Stimulated activated CD4-positive, alpha-beta T cell treated with anti-CD3 and anti-CD28 coated beads, Interleukin-15, amount 100 ng/mL, for 24 hours (primary cell): ENCODE data around the gene MRPL33.

Experiments used
- DNase-seq: peaks from one replicate; pipeline ENCODE4 v3.0.0-alpha.2; 2020

Gene MRPL33

DNA sequence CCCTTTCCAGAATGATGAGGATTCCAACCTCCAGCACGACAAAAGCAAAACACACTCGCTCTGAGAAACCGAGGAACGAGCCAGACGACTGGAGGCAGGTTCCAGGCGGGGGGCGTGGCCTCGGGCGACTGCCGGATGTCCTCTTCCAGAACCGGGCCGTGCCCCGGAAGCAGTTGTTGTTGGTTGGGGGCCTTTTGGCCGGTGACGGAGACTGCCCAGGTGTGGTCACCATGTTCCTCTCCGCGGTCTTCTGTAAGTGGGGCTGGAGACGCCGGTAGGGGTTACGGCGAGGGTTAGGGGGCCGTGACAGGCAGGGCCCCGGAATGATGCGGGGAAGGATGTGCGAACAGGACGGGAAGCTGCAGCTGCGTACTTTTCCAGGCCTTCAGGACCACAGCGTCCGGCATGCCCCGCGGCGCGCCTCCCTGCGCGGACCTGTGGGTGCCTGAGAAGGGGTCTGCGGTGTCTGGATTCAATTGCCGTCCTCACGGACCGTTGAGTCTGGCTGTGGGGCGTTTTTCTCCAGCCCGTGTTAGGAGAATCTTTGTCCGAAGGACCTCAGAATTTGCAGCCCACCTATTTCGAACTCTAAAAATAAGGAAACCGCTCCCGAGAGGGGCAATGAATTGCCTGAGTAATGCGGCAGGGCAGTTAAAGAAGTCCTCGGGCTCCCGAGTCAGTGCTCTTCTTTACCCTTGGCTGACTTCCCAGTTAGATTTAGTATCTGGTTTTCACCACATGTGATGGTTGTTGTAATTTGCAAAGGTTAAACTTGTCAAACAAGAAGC, at the start of gene MRPL33:
TSS of gene MRPL33 (plus strand) at position 172 of the 788 bp plus-strand sequence. CDS start at position 231, 59 bp downstream.
- DNase-seq = peak; percentile 98

DNA sequence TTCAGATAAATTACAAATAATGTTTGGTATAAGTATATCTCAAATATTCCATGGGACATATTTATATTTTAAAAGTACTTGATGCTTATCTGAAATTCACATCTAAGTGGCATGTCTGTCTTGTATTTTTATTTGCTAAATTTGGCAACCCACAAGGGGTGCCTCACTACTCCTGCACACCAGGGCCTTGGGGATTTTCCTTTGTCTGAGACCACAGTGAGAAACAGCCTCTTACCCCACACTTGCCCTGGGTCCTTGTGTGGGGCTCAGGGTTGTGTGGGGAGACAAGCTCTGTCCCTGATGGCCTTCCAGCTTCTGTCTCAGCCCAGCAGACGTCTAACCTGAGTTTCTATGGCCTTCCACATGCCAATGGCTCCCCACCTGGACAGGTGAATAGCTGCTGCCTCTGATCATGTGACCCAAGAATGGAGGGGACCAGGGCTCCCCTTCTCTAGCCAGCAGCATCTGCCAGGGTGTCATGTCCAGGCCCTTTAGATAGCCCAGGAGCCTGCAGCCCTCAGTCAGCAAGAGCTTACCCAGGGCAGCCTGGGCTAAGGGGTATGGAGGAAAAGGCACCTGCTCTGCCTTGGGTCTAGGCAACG, 49.5 kb upstream of the MRPL33 start:
- no peak for DNase-seq

DNA sequence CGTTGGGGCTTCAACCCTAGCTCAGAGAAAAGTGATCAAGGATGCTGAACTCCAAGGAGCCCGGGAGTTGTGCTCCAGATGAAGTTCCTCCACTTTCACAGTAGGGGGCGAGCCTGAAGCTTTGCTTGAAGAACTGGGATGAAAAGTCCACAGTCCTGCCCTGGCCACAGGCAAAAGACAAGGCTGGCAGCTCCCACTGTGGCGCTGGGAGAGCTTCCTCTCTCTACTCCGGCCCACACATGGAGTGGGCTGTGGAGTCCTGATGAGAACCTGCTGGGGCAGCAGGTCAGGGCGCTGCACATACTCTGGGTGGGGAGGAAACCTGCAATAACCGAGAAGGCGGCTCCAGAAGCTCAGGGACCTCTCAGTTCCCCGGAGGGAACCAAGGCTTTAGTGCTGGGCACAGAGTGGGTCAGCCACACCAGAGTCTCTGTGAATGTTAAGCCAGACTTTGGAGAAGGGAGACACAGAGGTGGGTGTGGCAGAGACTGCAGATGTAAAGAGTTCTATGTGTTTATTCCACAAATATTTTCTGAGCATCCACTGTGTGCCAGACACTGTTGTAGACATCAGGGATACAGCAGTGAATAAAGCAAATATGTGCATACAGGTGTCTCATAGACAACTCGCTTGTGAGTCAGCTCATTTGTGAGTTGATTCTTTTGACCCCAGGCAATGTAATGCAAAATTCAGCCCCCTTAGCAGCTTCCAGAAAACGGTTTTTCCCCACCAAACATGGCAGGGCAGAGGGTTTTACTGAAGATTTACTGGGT, 48.0 kb upstream of the MRPL33 start:
- DNase-seq = peak; percentile 53

DNA sequence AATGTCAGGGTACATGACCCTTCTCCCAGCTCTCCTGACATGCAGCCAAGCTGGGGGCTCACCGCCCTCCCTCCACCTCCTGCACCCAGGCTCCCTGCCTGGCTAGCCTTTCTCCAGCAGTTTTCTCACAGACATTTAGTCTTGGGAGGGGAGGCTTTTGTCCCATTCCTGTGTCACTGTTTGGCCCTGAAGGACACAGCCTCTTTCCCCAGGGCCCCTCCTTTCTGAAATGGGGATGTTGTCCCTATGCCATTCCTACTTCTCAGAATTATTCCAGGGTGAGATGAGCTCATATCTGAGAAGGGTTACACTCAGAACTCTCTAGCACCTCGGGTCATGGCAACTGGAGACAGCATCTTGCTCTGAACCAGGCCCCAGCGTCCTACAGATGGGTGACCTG, 47.3 kb upstream of the MRPL33 start:
- no peak for DNase-seq

DNA sequence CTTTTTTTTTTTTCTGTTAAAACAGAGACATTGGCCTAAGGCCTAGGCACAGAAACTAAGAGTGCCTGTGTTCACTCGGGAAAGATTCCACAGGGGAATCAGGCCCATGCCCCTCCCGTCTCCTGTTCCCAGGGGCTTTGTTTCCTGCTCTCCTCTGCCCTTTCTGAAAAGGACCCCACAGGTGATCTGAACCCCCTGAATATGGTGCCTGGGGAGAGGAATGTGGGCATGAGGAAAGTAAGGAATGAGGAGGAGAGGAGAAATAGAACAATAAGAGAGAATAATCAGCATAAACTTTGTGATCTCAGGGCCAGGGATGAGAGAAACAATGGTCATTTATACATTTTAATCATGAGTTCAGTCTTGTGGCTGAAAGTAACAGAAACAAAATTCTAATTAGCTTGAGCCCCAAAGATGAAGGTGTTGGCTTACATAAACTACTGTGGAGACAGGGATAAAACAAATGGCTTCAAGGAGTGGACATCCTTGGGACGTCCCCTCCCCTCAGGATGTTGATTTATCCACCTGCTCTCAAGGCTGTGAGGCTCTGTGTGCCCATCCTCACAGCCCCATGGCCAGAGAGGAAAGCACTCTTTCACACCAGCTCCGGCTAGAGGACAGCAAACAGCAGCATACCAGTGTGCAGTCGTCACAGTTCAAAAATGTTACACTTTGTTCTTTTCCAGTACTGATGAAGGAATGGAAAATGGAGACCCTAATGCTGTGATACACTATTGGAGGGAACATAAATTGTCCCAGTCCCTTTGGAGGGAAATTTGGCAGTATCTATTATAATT, 46.4 kb upstream of the MRPL33 start:
- DNase-seq = no peak

DNA sequence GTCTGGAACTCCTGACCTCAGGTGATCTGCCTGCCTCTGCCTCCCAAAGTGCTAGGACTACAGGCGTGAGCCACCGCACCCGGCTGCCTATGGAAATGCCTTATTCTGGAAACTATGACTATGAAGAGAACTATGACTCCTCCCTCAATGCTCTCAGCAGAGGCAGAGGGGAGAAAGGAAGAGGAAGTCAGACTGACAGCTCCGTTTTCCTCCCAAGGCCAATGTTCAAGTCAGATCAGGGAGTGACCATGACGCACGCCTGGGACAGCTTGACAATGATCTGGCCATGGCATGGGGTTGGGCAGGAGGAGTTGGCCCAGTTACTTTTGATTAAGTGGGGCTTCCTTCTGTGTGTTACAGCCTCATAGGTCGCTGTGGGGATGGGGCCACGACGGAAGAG, 44.3 kb upstream of the MRPL33 start:
- no peak for DNase-seq

DNA sequence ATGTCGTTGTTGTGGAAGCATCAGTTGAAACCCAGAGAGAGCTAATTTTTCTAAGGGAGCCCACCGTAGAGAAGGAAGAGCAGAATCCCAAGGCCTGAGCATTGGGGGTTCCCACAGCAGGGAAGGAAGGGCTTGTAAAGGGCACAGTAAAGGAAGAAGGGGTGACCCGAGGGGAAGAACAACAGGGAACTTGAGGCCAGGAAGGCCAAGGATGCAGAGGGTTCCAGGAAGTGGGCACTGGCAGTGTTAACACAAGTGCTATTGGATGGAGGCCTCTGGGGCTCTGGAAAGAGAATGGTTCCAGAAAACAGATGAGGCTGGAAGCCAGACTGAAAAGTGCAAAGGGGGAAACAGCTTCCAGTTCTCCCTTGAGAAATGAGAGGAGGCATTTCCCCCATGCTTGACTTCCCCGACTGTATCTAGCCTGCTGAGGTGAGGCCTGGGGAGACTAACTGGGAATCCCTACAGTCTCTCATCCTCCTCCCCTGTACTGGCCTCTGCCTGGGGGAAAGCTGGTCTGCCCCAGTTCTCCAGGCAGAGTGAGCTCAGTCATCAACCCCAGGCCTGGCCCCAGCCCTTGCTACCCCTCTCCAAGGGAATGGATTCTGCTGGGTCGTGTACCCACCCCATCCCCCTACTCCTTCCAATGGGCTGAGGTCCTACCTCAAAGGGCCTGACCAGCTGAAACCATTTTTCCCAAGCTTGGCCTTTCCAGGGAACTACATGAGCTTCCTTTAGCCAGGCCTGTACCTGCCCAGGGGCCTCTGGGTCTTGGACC, 43.2 kb upstream of the MRPL33 start:
- DNase-seq = no peak

DNA sequence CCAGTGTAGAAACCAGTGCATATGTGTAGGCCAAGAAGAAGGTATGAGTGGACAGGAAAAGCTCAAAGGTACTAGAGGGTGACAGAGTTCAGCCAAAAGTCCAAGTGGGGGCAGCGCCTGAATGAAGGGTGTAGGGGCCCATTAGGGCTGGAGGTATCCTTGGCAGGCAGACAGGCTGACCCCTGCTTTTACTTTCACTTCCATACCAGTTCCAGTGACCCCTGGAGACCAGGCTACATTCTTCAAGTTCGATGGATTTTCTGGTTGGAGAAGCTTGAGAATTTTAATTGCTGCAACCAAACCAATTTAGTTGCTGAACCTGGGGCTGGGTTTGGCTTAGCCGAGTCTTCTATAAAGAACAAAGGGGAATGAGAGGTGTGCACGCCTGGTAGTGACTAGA, 42.3 kb upstream of the MRPL33 start:
- no peak for DNase-seq

DNA sequence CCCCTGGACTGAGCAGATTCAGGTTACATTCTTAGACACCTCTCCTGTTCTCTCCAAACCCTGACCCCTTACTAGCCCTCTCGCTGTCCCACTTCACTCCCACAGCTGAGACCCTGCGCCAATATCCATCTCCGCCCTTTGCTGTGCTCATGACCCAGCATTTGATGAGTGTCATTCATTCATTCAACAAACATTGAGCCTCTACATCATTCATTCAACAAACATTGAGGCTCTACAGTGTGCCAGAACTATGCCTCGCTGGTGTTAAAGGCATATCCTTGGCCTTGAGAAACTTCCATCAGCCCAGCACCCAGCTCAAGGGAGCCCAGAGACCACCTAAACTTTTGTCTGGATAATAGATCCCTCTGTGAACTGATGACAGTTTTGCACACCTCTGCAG, 41.9 kb upstream of the MRPL33 start:
- no peak for DNase-seq

DNA sequence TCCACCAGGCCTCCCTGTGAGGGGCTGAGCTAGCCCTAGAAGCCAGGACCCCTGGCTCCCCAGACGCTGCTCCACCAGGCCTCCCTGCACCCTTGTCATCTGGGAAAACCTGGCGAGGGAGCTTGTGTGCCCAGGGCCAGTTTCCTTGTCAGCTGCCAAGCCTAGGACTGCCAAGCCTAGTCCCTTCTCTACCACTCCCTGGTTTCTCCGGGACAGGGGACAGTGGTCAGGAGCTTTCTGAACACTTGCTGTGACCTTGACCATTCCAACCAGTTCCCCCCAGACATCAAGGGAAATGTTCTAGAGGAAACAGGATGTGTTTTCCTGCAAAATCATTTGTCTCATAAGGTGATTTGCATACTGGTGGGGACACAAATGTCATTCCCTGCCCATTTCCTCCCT, 41.3 kb upstream of the MRPL33 start:
- DNase-seq = no peak

DNA sequence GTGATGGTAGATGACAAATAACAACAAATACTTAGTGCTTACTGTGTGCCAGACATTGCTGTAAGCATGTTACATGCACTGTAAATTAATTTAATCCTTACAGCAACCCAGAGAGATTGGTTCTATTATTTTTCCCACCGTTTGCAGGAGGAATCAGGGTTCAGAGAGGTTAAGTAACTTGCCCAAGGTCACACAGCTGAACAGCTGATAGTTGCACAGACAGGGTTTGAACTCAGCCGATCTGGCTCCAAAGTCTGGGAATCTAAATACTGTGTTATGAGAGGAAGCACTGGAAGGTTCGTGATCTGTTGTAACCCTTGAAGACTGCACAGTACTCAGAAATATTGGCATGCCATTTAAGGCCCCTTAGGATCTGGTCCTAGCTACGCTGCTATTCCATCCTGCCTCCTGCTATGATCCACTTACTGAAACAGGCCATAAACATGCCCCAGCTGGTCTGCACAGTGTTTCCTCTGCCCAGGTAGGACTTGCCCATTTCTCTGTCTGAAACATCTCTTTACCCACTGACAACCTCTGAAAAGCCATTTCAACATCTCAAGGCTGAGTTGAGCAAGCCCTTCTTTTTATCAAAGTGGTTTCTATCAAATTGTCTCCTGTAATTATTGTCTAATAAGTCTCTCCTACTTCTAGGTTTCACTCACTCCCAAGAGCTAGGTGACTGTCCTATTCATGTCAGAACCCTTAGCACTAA, 40.4 kb upstream of the MRPL33 start:
- DNase-seq = no peak

DNA sequence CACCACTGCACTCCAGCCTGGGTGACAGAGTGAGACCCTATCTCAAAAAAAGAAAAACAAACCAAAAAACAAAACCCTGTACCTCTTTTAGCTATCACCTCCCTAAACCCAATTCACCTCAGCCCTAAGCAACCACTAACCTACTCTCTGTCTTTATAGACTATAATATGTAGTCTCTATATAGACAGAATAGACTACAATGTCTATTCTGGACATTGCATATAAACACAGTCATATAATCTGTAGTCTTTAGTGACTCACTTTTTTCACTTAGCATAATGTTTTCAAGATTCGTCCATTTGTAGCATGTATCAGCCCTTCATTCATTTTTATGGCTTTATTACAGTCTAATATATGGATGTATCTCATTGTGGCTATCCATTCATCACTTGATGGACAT, 37.2 kb upstream of the MRPL33 start:
- DNase-seq = no peak

DNA sequence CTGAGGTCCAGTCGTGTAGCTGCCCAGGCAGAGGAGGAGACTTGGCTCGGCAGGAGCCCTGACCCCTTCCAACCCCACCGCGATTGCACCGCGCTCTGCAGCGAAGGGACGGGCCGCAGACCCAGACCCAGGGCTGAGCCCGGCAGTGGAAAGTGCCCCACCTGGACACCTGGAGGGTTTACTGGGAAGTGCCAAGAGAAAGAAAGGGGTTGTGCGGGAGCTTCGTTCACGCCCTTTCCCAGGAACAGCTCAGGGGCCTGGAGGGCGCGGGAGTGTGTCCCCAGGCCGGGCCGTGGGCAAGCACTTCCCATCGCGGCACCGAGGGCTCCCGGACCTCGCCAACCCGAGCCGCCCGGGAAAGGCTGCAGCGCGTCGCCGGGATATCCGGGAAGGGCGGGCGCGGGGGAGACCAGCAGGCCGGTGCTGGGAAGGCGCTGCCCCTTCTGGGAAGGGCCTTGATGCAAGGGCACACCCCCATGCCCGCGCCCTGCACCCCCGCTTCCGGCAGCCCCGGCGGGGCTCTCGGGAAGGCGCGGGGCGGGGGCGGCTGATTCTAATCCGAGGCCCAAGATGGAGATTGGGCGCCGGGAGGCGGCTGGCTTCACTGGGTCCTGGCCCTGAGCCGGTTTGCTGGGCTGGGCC, 36.1 kb upstream of the MRPL33 start:
- peak; percentile 83 for DNase-seq

DNA sequence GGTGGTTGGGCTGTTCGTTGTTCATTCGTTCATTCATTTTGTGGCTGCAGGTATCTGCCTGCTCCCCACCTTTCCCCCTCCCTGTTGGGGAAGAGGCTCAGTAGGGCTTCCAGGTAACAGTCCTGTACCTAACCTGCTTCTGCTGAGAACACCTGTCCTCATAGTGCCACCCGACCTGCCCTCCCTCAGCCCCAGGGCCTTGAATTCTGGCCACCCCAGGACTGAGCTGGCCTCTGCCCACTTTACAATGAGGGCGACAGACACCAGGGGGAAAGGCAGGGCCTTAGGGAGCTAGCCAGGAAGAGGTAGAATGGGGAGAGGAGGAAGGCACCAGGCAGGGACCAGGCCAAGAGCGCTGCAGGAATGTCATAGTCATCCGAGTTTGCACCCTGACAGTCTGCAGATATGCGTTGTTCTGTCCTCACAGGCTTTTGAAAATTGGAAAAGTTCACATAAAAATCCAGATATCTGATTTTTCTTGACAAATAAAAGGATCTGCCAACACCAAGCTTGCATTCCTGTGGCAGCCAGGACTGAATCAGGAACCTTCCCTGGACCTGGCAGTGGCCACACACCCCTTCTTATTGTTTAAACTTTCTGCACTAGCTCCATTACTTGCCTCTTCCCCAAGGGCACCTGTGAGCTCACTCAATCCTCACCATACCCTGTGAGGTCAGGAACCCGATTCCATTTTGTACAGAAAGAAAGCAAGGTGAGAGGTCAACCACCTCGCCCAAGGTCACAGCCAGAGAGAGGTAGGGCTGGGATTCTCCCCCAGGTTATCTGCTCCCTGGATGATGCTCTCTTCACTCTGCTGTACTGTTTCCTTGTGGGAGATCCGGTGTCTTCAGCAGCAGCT, 35.3 kb upstream of the MRPL33 start:
- no peak for DNase-seq

DNA sequence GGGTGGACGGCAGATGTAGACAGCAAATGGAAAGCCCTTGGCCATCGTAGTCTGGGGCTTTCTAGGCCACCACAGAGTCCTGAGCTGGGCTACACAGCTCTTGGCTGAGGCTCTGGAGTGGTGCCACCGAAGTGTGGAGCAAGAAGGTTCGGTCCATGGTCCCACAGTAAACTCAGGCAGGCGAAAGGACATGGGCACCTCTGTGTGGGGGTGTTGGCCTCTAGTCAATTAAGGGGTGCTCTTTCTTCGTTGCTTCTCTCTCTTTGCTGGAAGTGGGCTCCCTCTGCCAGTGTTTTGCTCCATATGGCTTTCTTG, 34.7 kb upstream of the MRPL33 start:
- DNase-seq = no peak

DNA sequence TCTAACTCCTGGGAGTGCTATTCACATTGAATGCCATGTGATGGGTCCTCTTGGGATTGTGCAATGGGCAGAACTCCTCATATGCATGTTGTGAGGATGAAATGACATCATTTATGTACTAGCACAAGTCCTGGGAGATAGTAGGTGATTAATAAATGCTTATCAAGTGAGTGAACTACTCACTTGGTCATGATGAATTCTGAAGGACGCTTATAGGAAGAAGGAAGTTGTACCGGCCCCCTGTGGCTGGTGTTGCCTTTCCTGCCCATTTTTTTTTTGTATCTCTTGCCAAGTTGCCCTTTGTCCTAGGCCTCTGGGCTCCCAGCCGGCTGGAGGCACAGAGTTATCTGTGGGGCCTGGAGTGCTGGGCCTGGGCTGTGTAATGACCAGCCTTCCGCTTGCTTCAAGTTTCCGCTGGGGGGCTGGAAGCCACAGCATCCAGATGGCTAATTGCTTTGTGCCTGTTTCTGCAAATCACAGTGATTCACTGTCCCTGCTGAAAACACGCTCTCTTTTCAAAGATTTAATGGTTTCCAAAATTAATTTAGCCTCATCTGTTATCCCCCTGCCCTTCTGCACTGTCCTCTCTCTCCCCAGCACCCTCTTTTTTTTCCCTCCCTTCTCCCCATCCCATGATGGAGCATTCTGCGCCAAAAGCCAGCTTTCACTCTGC, 33.7 kb upstream of the MRPL33 start:
- no peak for DNase-seq

DNA sequence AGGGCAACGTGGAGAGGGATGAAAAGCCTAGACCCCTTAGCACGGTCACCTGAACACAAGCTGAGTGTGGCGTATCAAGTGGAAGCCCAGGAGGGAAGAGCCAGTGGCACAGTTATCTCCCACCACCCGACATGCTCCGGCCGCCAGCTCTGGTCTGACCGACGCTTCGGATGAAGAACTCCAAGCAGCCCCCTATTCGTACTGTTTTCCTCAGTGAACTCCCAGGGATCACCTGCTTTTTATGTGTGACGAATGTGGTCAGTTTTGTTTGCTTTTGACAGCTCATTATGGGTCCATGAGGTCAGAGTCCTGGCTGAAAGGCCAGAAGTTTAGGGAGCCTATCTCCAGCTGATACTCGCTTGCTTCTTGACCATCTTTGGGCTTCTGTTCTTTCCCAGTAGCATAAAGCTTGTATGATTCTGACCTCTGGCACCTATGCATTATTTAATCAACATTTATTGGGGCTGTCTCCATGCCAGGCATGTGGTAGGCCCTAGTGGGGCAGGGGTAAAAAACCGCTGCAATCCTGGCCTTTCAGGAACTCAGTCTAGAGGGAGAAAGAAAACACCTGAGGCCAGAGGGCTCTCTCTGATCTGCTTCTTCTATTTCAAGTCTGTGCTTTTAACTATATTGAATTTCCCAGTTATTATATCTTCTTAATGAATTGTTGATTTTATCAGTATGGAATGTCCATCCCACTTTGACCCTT, 33.0 kb upstream of the MRPL33 start:
- DNase-seq = no peak

DNA sequence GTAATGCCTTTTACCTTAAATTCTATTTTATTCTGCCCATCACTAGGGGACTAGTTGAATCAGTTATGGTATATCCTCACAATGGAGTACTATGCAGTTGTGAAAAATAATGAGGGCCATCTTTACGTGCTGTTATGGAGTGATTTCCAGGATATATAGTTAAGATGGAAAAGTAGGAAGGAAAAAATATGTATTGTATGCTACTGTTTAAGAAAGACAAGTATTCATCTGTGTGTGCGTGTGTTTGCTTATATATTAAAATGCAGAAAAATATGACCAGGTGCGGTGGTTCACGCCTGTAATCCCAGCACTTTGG, 32.5 kb upstream of the MRPL33 start:
- no peak for DNase-seq

DNA sequence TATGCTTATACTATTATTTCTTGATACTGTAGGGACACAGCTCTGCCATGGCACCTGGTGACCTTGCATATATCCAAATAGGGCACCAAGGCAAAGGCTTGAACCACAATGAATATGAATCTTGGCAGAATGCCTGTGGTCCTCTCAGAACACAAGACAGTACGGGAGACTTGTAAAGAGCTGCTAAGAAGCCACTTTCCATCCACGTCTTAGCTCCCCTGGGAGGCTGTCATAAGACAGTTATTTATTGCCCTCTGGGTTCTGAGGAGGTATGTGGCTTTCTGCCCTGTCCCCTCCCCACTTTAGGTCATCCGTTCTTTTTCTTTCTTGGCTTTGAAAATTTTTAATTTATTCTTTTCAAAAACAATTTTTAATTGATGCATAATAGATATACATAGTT, 29.8 kb upstream of the MRPL33 start:
- DNase-seq = no peak
